Lower lobe of right lung (tissue), 2 donors: Measurements from ENCODE around the gene NUDT15. TPM values are rescaled to one million over a fixed set of nuclear protein-coding genes. Genes with fewer than 3 reads are reported as not detected.

Experiments used
- ATAC-seq, 2 donors: fragments of 200-7000 bp; cut with Tn5 transposase; one replicate each; pipeline ENCODE4 v1.9.1; 2020 to 2022; ENCODE audit warnings: mild to moderate bottlenecking in 2 of 2, moderate library complexity in 2 of 2
- DNase-seq: peaks from one replicate; pipeline ENCODE4 v3.0.0-alpha.2; 2020
- H3K27ac ChIP-seq: fragments of 200-600 bp; one replicate; pipeline ENCODE4 v1.8.0; 2022
- H3K27me3 ChIP-seq: fragments of 200-600 bp; one replicate; pipeline ENCODE4 v1.8.0; 2022; ENCODE audit warnings: low read depth
- H3K36me3 ChIP-seq: fragments of 200-600 bp; one replicate; pipeline ENCODE4 v1.8.0; 2022; ENCODE audit warnings: mild to moderate bottlenecking
- H3K4me1 ChIP-seq: fragments of 200-600 bp; one replicate; pipeline ENCODE4 v1.8.0; 2022
- H3K4me3 ChIP-seq: fragments of 200-600 bp; one replicate; pipeline ENCODE4 v1.8.0; 2022; ENCODE audit warnings: mild to moderate bottlenecking
- H3K9me3 ChIP-seq: fragments of 200-600 bp; one replicate; pipeline ENCODE4 v1.8.0; 2022
- intact Hi-C: fragments of 100-400 bp; cut with DNase I; formaldehyde crosslinking; loops from one replicate; pipeline ENCODE4 v1.11.0; 2022
- total RNA-seq: library from RNA; stranded (reverse); fragmentation: NEBNext Ultra II Directional; extraction: Animal tissue kit (Norgen Biotek cat#: 25700); gene quantifications from one replicate; pipeline ENCODE4 v1.2.1, GENCODE V29; 2021
- TF ChIP-seq, protein P1 (sequence below): fragments of 200-600 bp; IDR thresholded peaks from one replicate; pipeline ENCODE4 v1.8.0; 2022; ENCODE audit warnings: antibody characterized with exemption, mild to moderate bottlenecking
- donor health status: DM: no; HTN: yes; CAD: no; lungs with severe emphysema.

Gene NUDT15
- total RNA-seq, 1 donor from 2014 or later: 11.6 TPM

DNA sequence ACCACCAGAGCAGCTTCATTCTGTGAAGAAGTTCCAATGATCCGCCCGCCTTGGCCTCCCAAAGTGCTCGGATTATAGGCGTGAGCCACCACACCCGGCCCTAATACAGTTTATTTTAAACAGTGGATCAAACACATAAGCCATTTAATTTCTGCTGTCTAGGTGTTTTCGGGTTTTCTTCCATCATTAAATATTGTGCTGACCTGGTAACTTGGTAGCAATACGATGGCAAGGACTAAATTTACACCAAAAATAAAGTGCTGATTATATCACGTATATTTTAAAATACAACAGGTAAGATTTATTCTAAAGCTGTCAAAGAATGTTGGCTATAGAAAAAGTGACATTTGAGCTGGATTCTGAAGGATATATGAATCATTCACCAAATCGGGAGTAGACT, 56.1 kb downstream of the NUDT15 start:
- peak overlapping the region; percentile 98 for H3K4me3 ChIP-seq
- intact Hi-C loops: no loop called here
- H3K36me3 ChIP-seq: peaks cover 7% of the 10 kb centered on the region
- no peaks in the 10 kb centered on the region for H3K9me3 ChIP-seq
- DNase-seq (no peak), ATAC-seq (no peak)
- TF ChIP-seq, protein P1, sequence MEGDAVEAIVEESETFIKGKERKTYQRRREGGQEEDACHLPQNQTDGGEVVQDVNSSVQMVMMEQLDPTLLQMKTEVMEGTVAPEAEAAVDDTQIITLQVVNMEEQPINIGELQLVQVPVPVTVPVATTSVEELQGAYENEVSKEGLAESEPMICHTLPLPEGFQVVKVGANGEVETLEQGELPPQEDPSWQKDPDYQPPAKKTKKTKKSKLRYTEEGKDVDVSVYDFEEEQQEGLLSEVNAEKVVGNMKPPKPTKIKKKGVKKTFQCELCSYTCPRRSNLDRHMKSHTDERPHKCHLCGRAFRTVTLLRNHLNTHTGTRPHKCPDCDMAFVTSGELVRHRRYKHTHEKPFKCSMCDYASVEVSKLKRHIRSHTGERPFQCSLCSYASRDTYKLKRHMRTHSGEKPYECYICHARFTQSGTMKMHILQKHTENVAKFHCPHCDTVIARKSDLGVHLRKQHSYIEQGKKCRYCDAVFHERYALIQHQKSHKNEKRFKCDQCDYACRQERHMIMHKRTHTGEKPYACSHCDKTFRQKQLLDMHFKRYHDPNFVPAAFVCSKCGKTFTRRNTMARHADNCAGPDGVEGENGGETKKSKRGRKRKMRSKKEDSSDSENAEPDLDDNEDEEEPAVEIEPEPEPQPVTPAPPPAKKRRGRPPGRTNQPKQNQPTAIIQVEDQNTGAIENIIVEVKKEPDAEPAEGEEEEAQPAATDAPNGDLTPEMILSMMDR: no peak
- no peaks in the 10 kb centered on the region for H3K27me3 ChIP-seq
- H3K27ac ChIP-seq: no peak overlapping the region
- H3K4me1 ChIP-seq: peaks cover 44% of the 10 kb centered on the region

DNA sequence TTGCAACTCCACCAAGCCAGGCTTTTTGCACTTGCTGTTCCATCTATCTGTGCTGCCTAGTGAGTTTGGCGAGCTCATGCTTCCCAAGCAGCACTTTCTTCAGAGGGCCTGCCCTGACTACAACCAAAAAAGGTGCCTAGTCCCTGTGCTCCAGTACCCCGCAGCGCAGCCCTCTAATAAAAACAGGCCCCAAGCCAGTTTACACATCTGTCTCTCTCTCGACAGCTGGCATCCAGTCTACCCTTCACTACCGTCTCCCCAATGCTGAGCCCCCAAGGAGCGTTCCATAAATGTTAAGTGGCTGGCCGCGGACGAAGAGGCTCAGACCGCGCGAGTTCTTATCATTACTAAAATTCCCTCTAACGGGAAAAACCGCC, 56.9 kb downstream of the NUDT15 start:
- H3K27ac ChIP-seq: peak overlapping the region; percentile 92
- TF ChIP-seq, protein P1: no peak
- intact Hi-C loops: no loop called here
- peak overlapping the region; percentile 98 for H3K4me3 ChIP-seq
- H3K4me1 ChIP-seq: peaks cover 41% of the 10 kb centered on the region
- no peak for DNase-seq
- peaks cover 2% of the 10 kb centered on the region for H3K36me3 ChIP-seq
- peak; percentile 7 to 30 for ATAC-seq
- no peaks in the 10 kb centered on the region for H3K27me3 ChIP-seq
- no peaks in the 10 kb centered on the region for H3K9me3 ChIP-seq

DNA sequence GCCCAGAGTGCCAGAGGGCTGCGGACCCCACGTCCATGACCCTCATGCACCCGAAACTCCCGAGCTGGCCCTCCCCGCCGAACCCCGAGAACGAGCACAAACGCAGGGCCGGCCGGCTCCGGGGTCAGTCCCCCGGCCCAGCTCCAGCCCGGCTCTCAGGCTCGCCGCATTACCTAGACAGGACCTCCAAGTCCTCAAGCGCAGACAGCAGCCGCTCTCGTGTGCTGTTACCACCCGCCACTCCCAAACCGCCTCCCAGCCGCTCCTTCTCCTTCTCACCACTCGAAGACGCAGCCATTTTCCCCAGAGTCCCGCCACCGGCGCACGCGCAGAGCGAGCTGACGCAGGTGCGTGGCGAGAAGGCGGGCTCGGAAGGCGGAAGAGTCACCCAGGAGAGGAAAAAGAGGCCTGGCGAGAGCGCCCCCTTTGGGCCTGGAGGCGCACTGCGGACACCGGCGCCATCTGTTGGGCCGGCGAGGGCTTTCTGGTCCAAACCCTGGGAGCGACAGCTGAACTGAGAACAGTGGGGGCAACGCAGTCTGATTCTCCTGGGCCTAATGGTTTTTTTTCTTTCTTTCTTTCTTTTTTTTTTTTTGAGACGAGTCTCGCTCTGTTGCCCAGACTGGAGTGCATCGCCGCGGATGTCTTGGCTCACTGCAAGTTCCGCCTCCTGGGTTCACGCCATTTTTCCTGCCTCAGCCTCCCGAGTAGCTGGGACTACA, 57.4 kb downstream of the NUDT15 start, which contains the start of gene MED4:
MED4 (minus strand) TSS at position 324 of the 722 bp plus-strand sequence; CDS start at position 298, 26 bp downstream.
- H3K27ac ChIP-seq: peak within 1 kb of the TSS; percentile 92
- DNase-seq (peak; percentile 96), ATAC-seq (peak; percentile 98 to 100)
- H3K9me3 ChIP-seq: no peaks in the 10 kb centered on the region
- peak within 1 kb of the TSS; percentile 98 for H3K4me3 ChIP-seq
- H3K27me3 ChIP-seq: no peaks in the 10 kb centered on the region
- TF ChIP-seq, protein P1: peak; percentile 99
- H3K36me3 ChIP-seq: no peaks in the 10 kb centered on the region
- peaks cover 41% of the 10 kb centered on the region for H3K4me1 ChIP-seq
- intact Hi-C loops: no loop called here

DNA sequence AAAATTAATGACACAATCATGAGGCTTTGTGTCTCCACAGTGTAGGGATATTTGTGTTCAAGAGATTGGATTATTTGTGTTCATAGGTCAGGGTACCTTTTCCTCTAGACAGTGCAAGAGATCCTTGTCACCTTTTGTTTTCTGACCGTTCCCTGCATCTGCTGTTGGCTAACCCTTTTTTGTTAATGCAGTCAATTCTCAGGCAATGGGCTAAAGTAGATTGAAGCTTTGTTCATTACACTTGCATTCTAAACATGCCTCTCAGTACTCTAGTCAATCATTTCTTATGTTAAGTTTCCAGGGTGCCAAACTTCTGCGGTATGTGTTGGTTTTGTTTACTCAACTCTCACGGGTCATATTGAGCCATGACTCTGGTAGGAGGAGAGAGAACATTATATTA, 59.1 kb downstream of the NUDT15 start:
- H3K27me3 ChIP-seq: no peaks in the 10 kb centered on the region
- no peak overlapping the region for H3K4me3 ChIP-seq
- ATAC-seq: peak in 1 of 2 donors; percentile 20
- intact Hi-C loops: no loop called here
- DNase-seq: no peak
- H3K36me3 ChIP-seq: no peaks in the 10 kb centered on the region
- TF ChIP-seq, protein P1: no peak
- H3K9me3 ChIP-seq: no peaks in the 10 kb centered on the region
- no peak overlapping the region for H3K27ac ChIP-seq
- H3K4me1 ChIP-seq: peaks cover 26% of the 10 kb centered on the region

Other genes with a start within 250 kb of the NUDT15 start
- gene SUCLA2, start 36.5 kb upstream of the NUDT15 start, total RNA-seq: 36.7 TPM
- 41.4 TPM for gene MED4, start 57.4 kb downstream of the NUDT15 start, total RNA-seq
- gene ITM2B, start 195.5 kb downstream of the NUDT15 start, total RNA-seq: 834 TPM